Measurements from ENCODE around the gene NTN3.

Gene NTN3

DNA sequence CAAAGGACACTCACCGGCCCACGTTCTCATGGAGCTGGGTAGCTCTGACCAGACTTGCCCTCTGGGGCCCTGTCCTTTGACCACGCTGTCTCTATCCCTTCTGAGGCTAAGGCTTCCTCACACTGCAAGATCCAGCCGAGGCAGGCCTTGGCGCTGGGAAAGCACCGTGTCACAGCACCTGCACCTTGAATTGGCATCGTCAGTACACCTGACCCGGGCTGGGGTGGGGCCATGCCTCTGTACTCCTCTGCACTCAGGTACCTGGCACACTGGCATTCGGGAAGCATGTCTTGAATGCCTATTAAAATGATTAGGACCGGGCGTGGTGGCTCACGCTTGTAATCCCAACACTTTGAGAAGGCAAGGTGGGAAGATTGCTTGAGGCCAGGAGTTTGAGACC, 9.9 kb downstream of the NTN3 start:
- DNase-seq: no peak

DNA sequence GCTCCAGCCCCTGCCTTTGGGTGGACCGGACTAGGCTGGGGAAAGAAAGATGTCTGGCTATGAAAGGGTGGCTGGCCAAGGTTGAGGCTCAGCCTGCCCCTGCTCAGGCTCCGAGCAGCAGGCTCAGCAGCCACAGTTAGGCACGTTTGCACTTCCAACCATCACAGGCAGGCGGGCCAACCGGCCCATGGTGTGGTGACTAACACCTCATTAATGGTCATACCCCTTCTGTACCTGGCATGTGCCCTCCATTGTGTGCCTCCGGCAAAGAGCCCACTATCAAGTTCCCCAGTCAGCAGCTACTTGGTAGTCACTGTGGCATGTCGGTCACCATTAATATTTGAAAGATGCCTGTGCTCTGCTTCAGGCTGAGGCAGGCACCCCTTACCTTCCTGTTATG, 10.6 kb downstream of the NTN3 start:
- DNase-seq: no peak

GRCh38 chr16:2482249-2482648, 11.2 kb downstream of the NTN3 start:
- DNase-seq: no peak

DNA sequence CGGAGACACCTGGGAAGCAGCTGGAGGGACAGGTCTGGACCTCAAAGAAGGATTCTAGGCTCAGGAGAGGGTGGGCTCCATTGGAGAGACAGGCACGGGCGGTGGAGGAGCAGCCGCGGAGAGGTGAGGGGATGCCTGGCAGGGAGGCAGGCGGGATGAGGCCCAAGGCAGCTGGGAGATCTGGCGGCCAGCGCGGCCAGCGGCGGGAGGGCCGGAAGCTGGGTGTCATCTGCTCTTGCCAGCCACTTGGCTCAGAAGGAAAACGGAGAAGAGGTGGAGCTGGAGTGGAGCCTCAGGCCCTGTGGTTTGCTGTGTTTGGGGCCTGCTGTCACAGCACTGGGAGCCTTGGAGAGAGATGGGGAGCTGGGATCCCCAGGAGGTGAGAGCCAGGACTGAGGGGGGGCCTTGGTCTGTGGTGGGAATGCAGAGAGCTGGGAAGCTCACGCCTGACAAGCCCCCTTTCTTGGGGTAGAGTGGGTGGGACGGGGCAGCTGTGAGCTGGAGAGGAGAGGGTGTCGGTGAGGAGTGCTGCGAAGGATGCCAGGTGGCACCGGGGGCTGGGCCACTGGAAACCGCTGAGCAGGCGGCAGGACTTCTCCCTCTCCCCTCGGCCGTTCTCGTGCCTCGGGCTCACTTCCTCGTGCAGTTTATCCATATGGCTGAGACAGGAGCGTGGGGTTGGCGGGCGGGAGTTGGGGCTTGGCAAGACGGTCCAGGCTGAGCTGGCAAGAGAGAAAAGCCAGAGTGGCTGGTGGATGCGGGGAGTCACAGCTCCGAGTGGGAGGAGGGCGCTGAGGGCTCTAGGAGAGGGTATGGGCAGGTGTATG, 11.8 kb downstream of the NTN3 start:
- DNase-seq: no peak

- DNase-seq: no peak
Measured at GRCh38 chr16:2483939-2484897, 13.1 kb downstream of the NTN3 start.

- DNase-seq: no peak
Measured at GRCh38 chr16:2484898-2485508, 13.9 kb downstream of the NTN3 start.

DNA sequence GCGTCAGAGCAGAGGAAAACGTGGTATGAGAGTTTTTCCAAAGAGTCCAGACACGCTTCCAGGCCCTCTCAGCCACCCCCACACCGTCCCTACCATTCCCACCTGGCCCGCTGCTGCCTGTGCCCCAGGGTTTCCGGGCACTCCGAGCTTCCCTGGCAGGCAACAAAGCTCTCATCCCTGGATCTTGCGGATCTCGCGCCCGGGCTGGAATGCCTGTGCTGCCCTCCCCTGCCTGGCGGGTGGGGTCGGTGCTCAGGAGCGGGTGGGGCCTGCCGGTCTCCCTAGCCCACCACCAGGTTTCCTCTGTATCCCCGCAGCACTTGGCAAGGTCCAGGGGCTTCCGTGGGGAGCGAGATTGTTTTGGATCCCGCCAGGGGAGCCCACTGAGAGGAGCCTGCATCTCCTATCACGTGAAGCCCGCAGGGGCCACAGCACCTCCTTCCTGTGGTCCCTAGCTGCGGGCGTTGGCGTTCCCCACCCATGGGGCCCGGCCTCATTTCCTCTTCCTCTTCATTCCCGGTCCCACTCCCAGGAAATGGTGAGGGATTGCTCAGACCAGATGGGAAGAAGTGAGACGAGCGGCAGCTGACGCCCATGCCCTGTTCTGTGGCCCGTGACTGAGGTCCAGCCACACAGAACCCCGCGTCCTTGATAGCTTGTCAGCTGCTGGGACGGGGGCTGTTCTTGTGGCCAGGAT, 14.9 kb downstream of the NTN3 start:
- DNase-seq: no peak

DNA sequence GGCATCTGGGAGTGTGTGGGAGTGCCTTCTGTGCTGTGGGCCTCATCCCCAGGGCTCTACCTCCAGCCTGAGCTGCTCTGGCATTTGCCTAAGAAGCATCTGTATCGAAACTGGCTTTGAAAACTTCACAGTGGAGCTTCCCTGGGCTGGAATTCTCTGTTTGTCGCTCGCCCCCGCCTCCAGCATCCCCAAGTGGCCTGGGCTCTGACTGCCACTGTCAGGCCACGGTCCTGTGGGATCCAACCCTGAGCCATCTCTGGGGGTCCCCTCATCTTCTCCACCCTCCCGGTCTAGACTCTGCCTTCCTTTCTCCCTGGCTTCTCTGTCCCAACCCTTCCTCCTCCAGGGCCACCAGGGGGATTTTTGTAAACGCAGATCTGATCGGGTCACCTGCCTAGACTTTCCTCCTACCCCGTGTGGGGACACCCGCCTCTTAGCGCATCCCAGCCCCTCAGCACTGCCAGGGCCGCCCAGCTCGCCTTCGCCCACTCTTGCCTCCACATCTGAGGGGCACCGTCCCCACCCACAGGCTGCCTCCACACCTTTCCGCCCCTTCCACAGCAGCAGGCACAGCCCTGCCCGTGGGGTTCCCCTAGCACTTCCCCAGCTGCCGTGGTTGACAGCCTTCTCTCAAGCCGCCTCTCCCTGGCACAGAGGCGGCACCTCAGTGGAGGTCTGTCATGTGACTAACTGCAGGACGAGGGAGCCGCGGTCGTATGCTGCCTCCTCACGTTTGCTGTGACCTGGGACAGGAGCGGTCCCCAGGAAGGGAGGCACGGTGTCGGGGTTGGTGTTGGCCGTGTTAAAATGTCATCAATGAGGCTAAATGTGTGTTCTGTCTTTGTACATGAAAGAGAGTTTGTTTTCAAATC, 15.8 kb downstream of the NTN3 start:
- DNase-seq: peak; percentile 70

GRCh38 chr16:2487517-2487842, 16.4 kb downstream of the NTN3 start:
- no peak for DNase-seq

GRCh38 chr16:2487903-2488531, 16.9 kb downstream of the NTN3 start:
- DNase-seq: peak; percentile 88

DNA sequence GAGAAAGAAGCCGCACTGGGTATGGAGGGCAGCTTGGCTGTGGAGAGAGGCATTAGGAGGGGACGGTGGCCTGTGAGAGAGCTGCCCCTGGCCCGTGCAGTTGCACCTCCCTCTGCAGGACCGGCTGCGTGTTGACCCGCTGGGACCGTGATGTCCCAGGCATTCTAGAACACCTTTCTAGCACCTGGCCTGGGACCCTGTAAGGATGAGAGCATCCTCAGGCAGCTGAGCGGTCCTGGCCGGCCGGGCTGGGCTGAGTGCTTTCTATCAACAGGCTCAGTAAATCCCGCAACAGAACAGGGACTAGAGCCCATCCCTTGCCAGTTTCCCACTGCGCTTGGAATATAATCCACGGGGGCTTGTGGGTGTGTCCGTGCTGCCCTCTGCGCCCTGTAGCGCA, 18.5 kb downstream of the NTN3 start:
- no peak for DNase-seq

- DNase-seq: no peak
Measured at GRCh38 chr16:2490190-2491105, 19.4 kb downstream of the NTN3 start.

DNA sequence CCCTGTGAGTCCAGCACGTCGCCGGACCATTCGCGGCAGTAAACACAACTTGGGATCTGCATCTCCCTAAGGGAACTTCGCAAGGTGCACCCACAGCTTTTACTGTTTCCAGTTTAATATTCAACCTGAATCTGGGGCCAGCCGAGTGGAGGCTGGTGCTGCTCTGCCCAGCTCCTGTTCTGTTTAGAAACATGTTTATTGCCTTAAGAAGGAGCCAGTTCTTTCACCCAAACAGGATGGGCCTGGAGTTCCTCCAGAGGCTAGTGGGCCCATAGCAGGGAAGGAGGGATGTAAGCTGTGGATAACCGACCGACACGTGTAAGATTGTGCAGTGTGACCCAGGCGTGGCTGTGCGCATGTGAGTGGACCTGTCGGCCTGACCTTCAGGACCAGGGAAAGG, 21.2 kb downstream of the NTN3 start:
- DNase-seq: no peak

GRCh38 chr16:2493605-2494004, 22.5 kb downstream of the NTN3 start:
- DNase-seq: no peak

DNA sequence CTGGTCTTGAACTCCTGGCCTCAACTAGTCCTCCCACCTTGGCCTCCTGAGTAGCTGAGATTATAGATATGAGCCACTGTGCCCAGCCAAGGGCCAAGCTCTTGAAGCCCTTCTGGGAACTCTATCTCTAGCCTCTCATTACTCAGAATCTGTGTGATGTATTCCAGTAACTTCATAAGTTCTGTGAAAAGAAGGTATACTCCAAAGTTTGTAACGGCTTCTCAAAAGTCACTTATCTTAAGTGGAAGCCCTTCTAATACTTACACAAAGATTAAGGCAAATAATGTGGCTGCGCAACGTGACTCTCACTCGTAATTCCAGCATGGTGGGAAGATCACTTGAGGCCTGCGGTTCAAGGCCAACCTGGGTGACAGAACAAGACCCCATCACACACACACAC, 23.5 kb downstream of the NTN3 start:
- DNase-seq: no peak

GRCh38 chr16:2495041-2495440, 23.9 kb downstream of the NTN3 start:
- no peak for DNase-seq

- DNase-seq: no peak
Measured at GRCh38 chr16:2496223-2497115, 25.4 kb downstream of the NTN3 start.

DNA sequence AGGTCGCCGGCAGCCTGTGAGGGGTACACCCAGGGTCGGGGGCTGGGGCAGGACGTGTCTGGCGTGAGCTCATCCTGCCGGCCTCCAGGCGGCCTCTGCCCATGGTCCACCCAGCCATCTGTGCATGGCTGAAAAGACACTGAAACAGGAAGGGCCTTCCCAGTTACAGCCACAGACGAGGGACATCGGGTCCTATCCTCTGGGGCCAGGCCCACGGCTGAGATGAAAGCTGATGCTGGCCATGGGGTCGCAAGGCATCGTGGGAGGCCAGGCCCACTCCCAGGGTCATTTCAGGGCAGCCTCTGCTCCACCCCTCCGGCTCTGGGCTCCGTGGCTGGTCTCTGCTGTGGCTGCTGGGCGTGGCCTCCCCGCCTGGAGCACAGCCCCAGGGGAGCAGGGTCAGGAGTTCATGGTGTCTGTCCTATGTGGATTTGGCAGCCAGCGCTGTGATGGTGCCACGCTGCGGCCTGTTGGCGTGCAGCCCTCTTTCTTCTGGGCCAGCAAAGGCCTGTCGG, 26.1 kb downstream of the NTN3 start:
- DNase-seq: no peak

Data from inflammatory macrophage treated with lipopolysaccharide for 4 hours (primary cell).